ENCODE data around the gene RDH13. TPM values are rescaled to one million over a fixed set of nuclear protein-coding genes. Genes with fewer than 3 reads are reported as not detected.
"Not testable (repeated sequence)": the region's sequence is repeated elsewhere in the genome, so short reads cannot be mapped to it uniquely, and the experiment has no call there.

Gene RDH13
- total RNA-seq, 1 donor from 2014 or later = 37.9 TPM

GRCh38 chr19:55000761-55001160 lies 62.2 kb downstream of the RDH13 start:
- no peak for TF ChIP-seq CTCF (conservative IDR thresholded peaks at IDR 0.05)
- H3K9me3 Mint-ChIP-seq = peaks cover 9% of the 10 kb centered on the region
- H3K27ac Mint-ChIP-seq = no peak overlapping the region
- peaks cover 20% of the 10 kb centered on the region for H3K36me3 Mint-ChIP-seq
- H3K4me3 Mint-ChIP-seq = no peak overlapping the region
- H3K27me3 Mint-ChIP-seq = peaks cover 3% of the 10 kb centered on the region
- DNase-seq (ENCODE audit: extremely low spot score, unreplicated experiment) = no peak
- peaks cover 1% of the 10 kb centered on the region for H3K4me1 Mint-ChIP-seq (ENCODE audit: unreplicated experiment)

DNA sequence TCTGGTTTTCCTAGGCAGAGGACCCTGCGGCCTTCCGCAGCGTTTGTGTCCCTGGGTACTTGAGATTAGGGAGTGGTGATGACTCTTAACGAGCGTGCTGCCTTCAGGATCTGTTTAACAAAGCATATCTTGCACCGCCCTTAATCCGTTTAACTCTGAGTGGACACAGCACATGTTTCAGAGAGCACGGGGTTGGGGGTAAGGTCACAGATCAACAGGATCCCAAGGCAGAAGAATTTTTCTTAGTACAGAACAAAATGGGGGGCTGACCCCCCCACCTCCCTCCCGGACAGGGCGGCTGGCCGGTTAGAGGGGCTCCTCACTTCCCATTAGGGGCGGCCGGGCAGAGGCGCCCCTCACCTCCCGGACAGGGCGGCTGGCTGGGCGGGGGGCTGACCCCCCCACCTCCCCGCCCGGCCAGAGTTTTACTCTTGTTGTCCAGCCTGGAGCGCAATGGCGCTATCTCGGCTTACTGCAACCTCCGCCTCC lies 64.2 kb downstream of the RDH13 start:
- H3K4me1 Mint-ChIP-seq (ENCODE audit: unreplicated experiment); DNase-seq (ENCODE audit: extremely low spot score, unreplicated experiment); H3K4me3 Mint-ChIP-seq; H3K27ac Mint-ChIP-seq; H3K9me3 Mint-ChIP-seq; H3K27me3 Mint-ChIP-seq: not testable (repeated sequence)
- peaks cover 13% of the 10 kb centered on the region for H3K36me3 Mint-ChIP-seq

GRCh38 chr19:54995561-54995960 lies 67.4 kb downstream of the RDH13 start:
- H3K4me1 Mint-ChIP-seq (ENCODE audit: unreplicated experiment) = no peaks in the 10 kb centered on the region
- DNase-seq (ENCODE audit: extremely low spot score, unreplicated experiment) = no peak
- H3K4me3 Mint-ChIP-seq = no peak overlapping the region
- no peaks in the 10 kb centered on the region for H3K27me3 Mint-ChIP-seq
- no peak overlapping the region for H3K27ac Mint-ChIP-seq
- TF ChIP-seq CTCF (conservative IDR thresholded peaks at IDR 0.05) = no peak
- no peaks in the 10 kb centered on the region for H3K9me3 Mint-ChIP-seq
- peaks cover 5% of the 10 kb centered on the region for H3K36me3 Mint-ChIP-seq

Other genes with a start within 250 kb of the RDH13 start
- not detected in 2 replicates for gene KIR3DL1, start 246.7 kb downstream of the RDH13 start, total RNA-seq (ENCODE audit: low replicate concordance)
- not detected in 2 replicates for gene KIR2DS4, start 230.5 kb downstream of the RDH13 start, total RNA-seq (ENCODE audit: low replicate concordance)
- gene KIR3DL2, start 212.7 kb downstream of the RDH13 start, total RNA-seq (ENCODE audit: low replicate concordance) = not detected in 2 replicates
- not detected in 2 replicates for gene FCAR, start 188.9 kb downstream of the RDH13 start, total RNA-seq (ENCODE audit: low replicate concordance)
- not detected in 2 replicates for gene NCR1, start 157.0 kb downstream of the RDH13 start, total RNA-seq (ENCODE audit: low replicate concordance)
- 0.98 TPM in 1 of 2 replicates, not detected in the other for gene NLRP7, start 115.6 kb downstream of the RDH13 start, total RNA-seq (ENCODE audit: low replicate concordance)
- gene NLRP2, start 96.8 kb downstream of the RDH13 start, total RNA-seq (ENCODE audit: low replicate concordance) = 35.6 and 65.4 TPM in 2 replicates
- gene GP6, start 24.9 kb downstream of the RDH13 start, total RNA-seq (ENCODE audit: low replicate concordance) = 0.22 and 0.93 TPM in 2 replicates
- gene EPS8L1, start 12.7 kb upstream of the RDH13 start, total RNA-seq (ENCODE audit: low replicate concordance) = 54.0 and 116 TPM in 2 replicates
- gene PPP1R12C, start 54.5 kb upstream of the RDH13 start, total RNA-seq (ENCODE audit: low replicate concordance) = 102 and 113 TPM in 2 replicates
- 27.6 and 83.1 TPM in 2 replicates for gene TNNT1, start 86.1 kb upstream of the RDH13 start, total RNA-seq (ENCODE audit: low replicate concordance)
- gene TNNI3, start 94.6 kb upstream of the RDH13 start, total RNA-seq (ENCODE audit: low replicate concordance) = 2.1 and 4.3 TPM in 2 replicates
- gene DNAAF3, start 103.5 kb upstream of the RDH13 start, total RNA-seq (ENCODE audit: low replicate concordance) = 5.9 and 12.2 TPM in 2 replicates
- 5.0 and 9.1 TPM in 2 replicates for gene SYT5, start 117.1 kb upstream of the RDH13 start, total RNA-seq (ENCODE audit: low replicate concordance)
- gene PTPRH, start 146.4 kb upstream of the RDH13 start, total RNA-seq (ENCODE audit: low replicate concordance) = 3.9 and 4.3 TPM in 2 replicates
- gene TMEM86B, start 165.6 kb upstream of the RDH13 start, total RNA-seq (ENCODE audit: low replicate concordance) = 14.4 and 19.0 TPM in 2 replicates
- 71.5 and 72.3 TPM in 2 replicates for gene PPP6R1, start 195.9 kb upstream of the RDH13 start, total RNA-seq (ENCODE audit: low replicate concordance)
- gene HSPBP1, start 217.0 kb upstream of the RDH13 start, total RNA-seq (ENCODE audit: low replicate concordance) = 37.8 and 50.7 TPM in 2 replicates
- 9.8 and 32.3 TPM in 2 replicates for gene BRSK1, start 220.8 kb upstream of the RDH13 start, total RNA-seq (ENCODE audit: low replicate concordance)